ENCODE results near the gene FHAD1.
A peak's percentile ranks its signal among the peaks of the same experiment; 100 is the strongest.
"Not testable (repeated sequence)": the region's sequence is repeated elsewhere in the genome, so short reads cannot be mapped to it uniquely, and the experiment has no call there.

The FHAD1 gene

GRCh38 chr1:15420853-15421465, 173.9 kb downstream of the FHAD1 start:
- H3K27ac ChIP-seq: no peak overlapping the region
- no peak overlapping the region for H3K4me3 ChIP-seq

- Histone ChIP-seq H3K27ac (no peak overlapping the region), H3K4me3 (no peak overlapping the region)
These were observed 175.8 kb downstream of the FHAD1 start for GRCh38 chr1:15422871-15423270.

GRCh38 chr1:15423355-15424077, 176.5 kb downstream of the FHAD1 start:
- Histone ChIP-seq H3K27ac (peak overlapping the region in 2 of 21 experiments; percentile 17 to 35), H3K4me3 (no peak overlapping the region)

GRCh38 chr1:15424146-15424667, 177.2 kb downstream of the FHAD1 start:
- no peak overlapping the region for H3K4me3 ChIP-seq
- H3K27ac ChIP-seq: peak overlapping the region in 4 of 21 experiments; percentile 14 to 35 (median 21)

GRCh38 chr1:15424981-15425380, 178.0 kb downstream of the FHAD1 start:
- H3K4me3 ChIP-seq: no peak overlapping the region
- H3K27ac ChIP-seq: peak overlapping the region in 1 of 21 experiments; percentile 18

GRCh38 chr1:15425521-15425920, 178.5 kb downstream of the FHAD1 start:
- Histone ChIP-seq H3K4me3 (no peak overlapping the region), H3K27ac (no peak overlapping the region)

GRCh38 chr1:15425958-15426357, 178.9 kb downstream of the FHAD1 start:
- H3K4me3 ChIP-seq: no peak overlapping the region
- H3K27ac ChIP-seq: no peak overlapping the region

GRCh38 chr1:15426492-15427279, 179.7 kb downstream of the FHAD1 start:
- Histone ChIP-seq H3K27ac (peak overlapping the region in 4 of 21 experiments; percentile 11 to 29 (median 19)), H3K4me3 (no peak overlapping the region)

- H3K27ac ChIP-seq: peak overlapping the region in 3 of 21 experiments; percentile 11 to 29 (median 11)
- H3K4me3 ChIP-seq: no peak overlapping the region
These were observed 180.2 kb downstream of the FHAD1 start for GRCh38 chr1:15427280-15427666.

- not testable (repeated sequence) for H3K27ac ChIP-seq, H3K4me3 ChIP-seq
These were observed 181.2 kb downstream of the FHAD1 start for GRCh38 chr1:15428252-15428651.

- H3K27ac ChIP-seq: no peak overlapping the region
These were observed 181.9 kb downstream of the FHAD1 start for GRCh38 chr1:15428815-15429435.

GRCh38 chr1:15429701-15430149, 182.7 kb downstream of the FHAD1 start:
- Histone ChIP-seq H3K27ac (no peak overlapping the region), H3K4me3 (no peak overlapping the region)

More at GRCh38 chr1:15428815-15429435, 181.9 kb downstream of the FHAD1 start:
- no peak overlapping the region for H3K4me3 ChIP-seq

- no peak overlapping the region for H3K27ac ChIP-seq
- H3K4me3 ChIP-seq: no peak overlapping the region
These were observed 184.0 kb downstream of the FHAD1 start for GRCh38 chr1:15430787-15431570.

- peak overlapping the region in 1 of 21 experiments; percentile 40 for H3K27ac ChIP-seq
These were observed 184.5 kb downstream of the FHAD1 start for GRCh38 chr1:15431571-15431948.

GRCh38 chr1:15432324-15432723, 185.3 kb downstream of the FHAD1 start:
- Histone ChIP-seq H3K4me3 (no peak overlapping the region), H3K27ac (no peak overlapping the region)

More at GRCh38 chr1:15431571-15431948, 184.5 kb downstream of the FHAD1 start:
- H3K4me3 ChIP-seq: no peak overlapping the region

- H3K4me3 ChIP-seq: no peak overlapping the region
- no peak overlapping the region for H3K27ac ChIP-seq
These were observed 186.4 kb downstream of the FHAD1 start for GRCh38 chr1:15433471-15433870.

- not testable (repeated sequence) for H3K4me3 ChIP-seq, H3K27ac ChIP-seq
These were observed 187.7 kb downstream of the FHAD1 start for GRCh38 chr1:15434739-15435138.

- no peak overlapping the region for H3K4me3 ChIP-seq
- H3K27ac ChIP-seq: no peak overlapping the region
These were observed 188.4 kb downstream of the FHAD1 start for GRCh38 chr1:15435239-15436077.
